ENCODE data around the gene MYRFL.

DNA sequence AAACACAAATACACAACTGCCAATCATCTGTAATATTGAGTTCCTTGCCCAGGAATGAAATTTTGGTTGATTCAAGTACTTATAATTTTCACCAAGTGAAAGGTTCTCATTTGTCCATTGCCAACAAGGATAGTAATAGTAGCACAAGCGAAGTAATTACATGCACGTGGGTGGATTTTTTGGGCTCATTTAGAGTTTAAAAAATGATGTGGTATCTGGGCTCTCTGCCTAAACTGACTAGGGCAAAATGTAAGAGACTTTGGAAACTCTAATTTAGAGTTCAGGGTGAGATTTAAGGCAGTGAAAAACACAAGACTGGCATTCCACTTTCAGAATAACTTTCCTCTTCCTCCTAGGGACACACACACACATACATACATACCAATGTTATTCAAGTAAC lies 111.7 kb downstream of the MYRFL start:
- TF ChIP-seq, protein P1, sequence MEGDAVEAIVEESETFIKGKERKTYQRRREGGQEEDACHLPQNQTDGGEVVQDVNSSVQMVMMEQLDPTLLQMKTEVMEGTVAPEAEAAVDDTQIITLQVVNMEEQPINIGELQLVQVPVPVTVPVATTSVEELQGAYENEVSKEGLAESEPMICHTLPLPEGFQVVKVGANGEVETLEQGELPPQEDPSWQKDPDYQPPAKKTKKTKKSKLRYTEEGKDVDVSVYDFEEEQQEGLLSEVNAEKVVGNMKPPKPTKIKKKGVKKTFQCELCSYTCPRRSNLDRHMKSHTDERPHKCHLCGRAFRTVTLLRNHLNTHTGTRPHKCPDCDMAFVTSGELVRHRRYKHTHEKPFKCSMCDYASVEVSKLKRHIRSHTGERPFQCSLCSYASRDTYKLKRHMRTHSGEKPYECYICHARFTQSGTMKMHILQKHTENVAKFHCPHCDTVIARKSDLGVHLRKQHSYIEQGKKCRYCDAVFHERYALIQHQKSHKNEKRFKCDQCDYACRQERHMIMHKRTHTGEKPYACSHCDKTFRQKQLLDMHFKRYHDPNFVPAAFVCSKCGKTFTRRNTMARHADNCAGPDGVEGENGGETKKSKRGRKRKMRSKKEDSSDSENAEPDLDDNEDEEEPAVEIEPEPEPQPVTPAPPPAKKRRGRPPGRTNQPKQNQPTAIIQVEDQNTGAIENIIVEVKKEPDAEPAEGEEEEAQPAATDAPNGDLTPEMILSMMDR (IDR thresholded peaks at IDR 0.05), result no peak
- TF ChIP-seq POLR2A (IDR thresholded peaks at IDR 0.05), result no peak

Data from upper lobe of left lung (tissue), 4 donors.